Raji (cell line): Measurements from ENCODE around the gene MED15.

Experiments used
- POLR2A ChIP-seq: IDR thresholded peaks from 2 replicates; pipeline ENCODE4 v1.6.1; 2011; ENCODE audit warnings: low read depth, low read length, control low read depth; ENCODE audit not compliant: insufficient read depth

The MED15 gene

GRCh38 chr22:20472629-20473442 is 34.6 kb upstream of the MED15 start:
- no peak for TF ChIP-seq POLR2A

GRCh38 chr22:20475115-20475436 is 32.3 kb upstream of the MED15 start:
- no peak for TF ChIP-seq POLR2A

GRCh38 chr22:20479612-20480196 is 27.7 kb upstream of the MED15 start:
- no peak for TF ChIP-seq POLR2A

DNA sequence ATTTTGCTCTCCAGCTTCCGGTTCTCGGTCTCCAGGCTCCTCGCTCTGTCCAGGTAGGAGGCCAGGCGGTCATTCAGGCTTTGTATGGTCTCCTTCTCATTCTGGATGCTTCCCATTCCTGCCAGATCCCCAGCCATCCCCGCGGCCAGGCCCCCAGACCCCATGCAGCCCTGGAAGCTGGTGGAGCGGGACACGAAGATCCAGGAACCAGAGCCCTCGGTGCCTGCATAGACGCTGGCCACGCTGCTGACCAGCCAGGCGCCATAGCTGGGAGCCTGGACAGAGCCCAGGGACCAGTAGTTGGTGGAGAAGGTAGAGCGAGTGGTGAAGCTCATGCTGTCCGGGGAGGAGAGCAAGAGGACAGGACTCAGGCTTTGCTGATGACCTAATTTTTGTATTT is 23.6 kb upstream of the MED15 start:
- no peak for TF ChIP-seq POLR2A

DNA sequence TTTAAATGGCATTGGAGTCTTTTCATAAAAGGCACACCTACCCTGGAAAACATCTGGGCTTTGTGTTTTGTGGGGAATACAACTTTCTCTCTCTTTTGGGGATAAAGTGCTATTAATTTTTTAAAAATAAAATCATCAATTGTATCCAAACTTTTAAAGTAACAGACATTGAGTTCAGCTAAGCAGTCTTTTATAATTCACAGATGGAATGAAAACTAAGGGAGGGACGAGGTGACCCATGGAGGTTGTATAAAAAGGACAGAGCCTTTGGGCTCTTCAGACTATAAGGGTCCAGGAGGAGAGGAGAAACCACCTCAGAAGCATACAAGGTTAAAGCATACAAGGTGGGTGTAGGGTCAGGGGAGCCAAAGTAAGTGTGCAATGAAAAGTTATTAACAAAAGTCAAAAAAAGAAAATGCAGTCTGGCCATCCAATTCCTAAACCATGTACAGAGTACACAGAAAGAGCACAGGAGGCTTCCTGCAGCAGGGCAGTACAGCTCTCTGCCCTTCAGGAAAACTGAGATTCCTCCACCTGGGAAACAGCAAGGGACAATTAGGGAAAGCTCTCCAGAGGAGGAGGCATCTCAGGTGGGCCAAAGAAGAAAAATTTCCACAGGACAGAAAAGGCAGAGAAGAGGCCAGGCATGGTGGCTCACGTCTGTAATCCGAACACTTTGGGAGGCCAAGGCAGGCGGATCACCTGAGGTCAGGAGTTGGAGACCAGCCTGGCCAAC is 22.3 kb upstream of the MED15 start:
- TF ChIP-seq POLR2A, result no peak

- no peak for TF ChIP-seq POLR2A
Observed at GRCh38 chr22:20486229-20486628, 21.2 kb upstream of the MED15 start.

DNA sequence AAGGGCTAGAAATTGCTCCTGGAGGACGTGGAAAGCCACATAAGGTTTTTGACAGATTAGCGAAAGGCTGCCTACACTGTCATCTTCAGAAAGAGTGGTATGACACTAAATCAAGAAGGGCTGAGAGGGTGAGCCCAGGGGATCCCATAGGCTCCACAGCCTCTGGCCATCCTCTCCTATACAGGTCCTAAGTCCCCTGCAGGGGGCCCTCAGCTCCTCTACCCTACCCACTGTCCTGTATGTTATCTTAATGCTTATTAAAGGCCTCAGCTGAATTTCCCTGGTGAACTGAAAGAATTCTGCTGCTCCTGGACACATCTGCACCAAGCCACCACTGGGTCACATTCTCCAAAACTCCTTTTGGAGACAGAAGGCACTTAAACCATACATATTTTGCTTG is 19.7 kb upstream of the MED15 start:
- TF ChIP-seq POLR2A, result no peak

- no peak for TF ChIP-seq POLR2A
Observed at GRCh38 chr22:20488946-20489345, 18.5 kb upstream of the MED15 start.

DNA sequence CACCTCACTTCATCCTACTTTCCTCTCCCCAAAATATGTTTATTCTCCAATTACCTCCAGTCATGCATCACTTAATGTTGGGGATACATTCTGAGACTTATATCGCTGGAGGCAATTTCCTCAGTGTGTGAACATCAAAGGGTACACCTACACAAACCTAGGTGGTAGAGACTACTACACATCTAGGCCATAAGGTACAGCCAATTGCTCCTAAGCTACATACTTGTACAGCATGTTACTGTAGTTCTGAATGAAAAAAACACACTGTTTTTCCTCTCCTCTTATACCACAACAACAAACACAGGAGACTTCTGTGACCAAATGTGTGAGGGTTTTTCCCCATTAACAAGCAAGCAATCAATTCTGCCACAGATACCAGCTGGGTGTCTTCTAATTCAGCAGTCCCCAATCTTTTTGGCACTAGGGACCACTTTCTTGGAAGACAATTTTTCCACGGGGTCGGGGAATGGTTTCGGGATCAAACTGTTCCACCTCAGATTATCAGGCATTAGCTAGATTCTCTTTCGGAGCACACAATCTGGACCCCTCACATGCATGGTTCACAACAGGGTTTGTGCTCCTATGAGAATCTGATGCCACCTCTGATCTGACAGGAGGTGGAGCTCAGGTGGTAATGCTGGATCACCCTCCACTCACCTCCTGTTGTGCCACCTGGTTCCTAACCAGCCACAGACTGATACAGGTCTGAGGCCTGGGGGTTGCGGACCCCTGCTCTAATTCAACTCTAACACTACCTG is 17.0 kb upstream of the MED15 start:
- no peak for TF ChIP-seq POLR2A

DNA sequence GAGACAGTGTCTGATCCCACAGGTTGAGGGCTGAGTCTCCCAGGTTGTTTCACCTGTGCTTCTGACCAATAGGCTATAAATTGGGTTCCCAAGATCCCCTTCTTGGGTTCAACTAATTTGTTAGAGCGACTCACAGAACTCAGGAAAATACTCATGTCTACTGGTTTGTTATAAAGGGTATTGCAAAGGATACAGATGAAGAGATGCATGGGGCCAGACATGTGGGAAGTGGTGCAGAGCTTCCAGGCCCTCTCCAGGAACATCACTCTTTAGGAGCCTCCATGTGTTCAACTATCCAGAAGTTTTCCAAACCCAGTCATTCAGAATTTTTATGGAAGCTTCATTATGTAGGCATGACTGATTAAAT is 16.5 kb upstream of the MED15 start:
- TF ChIP-seq POLR2A, result no peak

DNA sequence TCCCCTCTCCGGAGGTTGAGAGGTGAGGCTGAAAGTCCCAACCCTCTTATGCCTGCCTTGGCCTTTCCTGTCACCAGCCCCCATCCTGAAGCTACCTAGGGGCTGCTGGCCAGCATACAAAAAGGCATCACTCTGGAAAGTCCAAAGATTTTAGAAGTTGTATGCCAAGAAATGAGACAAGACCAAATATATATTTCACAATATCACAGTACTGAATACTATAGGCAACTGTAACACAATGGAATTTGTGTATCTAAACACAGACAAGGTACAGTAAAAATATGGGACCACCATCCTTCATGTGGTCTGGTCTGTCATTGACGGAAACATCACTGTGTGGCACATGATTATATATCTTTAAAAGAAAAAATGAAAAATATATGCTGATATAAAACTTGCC is 16.1 kb upstream of the MED15 start:
- no peak for TF ChIP-seq POLR2A

DNA sequence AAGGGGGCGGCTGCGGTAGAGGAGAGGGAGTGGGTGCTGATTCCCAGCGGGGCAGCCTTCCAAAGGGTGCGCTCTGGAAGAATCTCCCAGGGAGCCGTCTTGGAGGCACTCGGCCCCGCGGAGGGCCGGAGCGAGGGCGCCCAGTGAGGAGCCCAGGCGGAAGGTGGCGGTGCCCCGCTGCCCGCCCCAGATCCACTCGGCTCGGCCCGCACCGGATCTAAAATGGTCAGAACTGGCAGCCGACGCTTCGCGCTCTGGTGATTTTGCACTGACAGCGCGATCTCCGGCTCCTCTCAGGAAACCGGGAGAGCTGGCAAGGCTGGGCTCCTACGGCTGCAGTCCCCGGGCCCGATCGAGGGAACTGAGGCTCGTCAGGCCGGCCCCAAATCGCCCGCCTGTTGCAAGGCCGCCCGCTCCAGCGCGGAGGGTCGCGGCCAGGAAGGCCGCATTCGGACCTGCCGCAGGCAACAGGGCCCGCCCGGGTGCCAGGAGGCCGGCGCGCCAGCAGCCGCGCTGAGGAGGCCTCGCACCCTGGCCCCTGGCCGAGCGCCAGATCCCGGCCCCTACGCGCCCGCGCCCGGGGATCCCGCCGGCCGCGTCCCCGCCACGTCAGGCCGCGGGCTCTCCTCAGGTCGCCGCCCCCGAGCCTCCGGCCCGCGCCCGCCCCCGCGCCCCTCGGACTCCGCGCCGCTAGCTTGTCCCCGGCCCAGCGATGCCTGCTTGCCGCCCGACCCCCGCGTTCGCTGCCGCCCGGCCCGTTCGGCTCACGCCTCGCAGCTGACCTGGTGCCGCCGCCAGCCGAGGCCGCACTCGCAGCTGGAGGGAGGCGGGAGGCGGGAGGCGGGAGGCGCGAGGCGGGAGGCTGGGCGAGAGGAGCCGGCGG is 12.2 kb upstream of the MED15 start, which contains the start of gene KLHL22:
KLHL22 (minus strand) TSS at position 818 of the 883 bp plus-strand sequence. CDS start 6,584 bp downstream, outside the sequence.
- TF ChIP-seq POLR2A, result no peak

DNA sequence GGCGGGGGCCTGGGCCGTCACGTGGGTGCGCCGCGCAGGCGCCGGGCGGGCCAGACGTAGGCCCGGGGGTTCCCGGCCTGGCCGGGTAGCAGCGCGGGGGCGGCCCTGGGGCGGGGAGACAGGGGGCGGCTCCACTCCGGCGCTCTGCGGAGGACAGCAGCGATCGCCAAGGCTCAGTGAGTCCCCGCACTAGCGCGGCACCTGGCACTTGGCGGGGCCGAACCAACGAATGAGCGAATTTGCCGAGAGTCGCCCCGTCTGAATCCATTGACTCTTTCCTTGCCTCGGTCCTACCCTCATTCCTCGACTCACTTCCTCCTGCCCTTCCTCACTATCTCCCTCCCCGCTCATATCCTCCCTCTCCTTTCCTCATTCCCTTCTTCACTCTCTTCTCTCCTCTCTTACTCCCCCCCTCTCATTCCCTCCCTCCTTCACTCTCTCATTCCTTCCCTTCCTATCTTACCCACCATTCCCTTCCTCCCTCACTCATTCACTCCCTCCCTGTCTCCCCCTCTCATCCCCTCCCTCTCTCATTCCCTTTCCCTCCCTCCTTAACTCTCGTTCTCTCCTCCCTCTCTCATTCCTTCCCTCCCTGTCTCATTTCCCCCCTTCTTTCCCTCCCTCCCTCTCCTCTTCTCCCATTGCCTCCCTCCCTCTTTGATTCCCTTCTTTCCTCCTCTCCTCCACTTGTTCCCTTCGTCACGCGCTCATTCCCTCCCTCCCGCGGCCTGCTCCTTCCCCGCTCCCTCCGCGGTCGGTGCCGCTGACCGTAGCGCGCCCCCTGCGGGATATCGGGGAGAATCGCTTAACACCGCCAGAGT is 11.3 kb upstream of the MED15 start:
- TF ChIP-seq POLR2A, result peak; percentile 94

GRCh38 chr22:20497426-20497825 is 10.0 kb upstream of the MED15 start:
- no peak for TF ChIP-seq POLR2A

- TF ChIP-seq POLR2A, result no peak
Observed at GRCh38 chr22:20498913-20499312, 8.5 kb upstream of the MED15 start.
